HL-60/S4 treated with retinoic acid at 250 ng/mL for 4 days and 3 days (cell line): ENCODE data around the gene CTBP2.

Experiments
- in situ Hi-C: fragments of 300-500 bp; cut with MboI; formaldehyde crosslinking; loops from 2 replicates; pipeline ENCODE4 v1.7.0; 2022; ENCODE audit warnings: low sequenced_read_pairs

CTBP2 gene

DNA sequence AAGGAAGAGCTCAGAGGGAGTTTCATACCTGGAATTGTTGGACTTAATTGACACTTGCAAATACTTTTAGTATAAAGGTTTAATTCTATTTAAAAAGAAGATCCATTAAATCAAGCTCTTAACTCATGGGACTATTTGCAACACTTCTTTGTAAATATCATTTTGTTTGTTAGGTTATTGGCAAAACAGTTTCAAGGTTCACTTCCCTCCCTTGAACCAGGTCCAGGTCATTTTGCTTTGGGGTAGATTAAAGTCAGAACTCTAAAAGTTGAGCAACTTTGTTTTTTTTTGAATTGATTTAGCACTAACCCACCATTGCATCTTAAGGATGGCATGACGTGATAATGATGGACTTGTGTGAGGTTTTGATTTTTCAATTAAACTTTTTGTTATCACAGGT is 172.6 kb downstream of the CTBP2 start:
- in situ Hi-C loops = no loop called here

DNA sequence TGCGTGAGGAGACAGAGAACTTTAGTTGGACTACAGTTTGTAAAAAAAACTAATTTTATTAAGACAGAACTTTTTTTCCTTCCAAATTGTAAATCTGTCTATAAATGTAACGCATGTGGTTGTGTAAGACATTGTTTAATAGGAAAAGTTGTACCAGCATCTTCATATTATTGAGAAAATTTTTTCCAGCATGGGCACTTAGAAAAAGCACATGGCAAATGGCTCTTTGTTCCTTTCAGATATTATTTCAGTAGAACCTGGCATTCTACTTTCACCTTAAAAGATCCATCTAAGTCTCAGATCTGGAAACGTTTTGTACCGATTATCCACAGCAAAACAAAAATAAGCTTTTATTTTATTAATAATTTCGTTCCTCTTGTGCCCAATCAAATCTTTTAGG is 175.2 kb downstream of the CTBP2 start:
- in situ Hi-C loops = no loop called here

DNA sequence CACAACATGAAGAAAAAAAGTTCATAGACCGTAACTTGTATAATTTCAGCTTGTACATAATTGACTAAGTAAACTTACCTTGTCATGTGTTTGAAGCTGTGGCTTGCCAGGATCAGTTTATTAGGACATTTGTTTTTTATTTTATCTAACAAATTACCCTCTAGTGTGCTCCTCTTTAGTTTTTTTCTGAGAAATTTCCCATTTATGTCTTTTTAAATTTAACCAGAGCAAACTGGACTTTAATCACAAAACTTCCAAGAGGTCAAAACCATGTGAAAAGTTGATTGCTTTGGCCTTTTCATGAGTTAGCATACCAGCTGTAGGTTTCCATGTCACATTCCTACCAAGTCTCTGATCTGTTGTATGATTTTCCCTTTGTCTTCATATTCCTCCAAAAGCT is 176.0 kb downstream of the CTBP2 start:
- in situ Hi-C loops = no loop called here

GRCh38 chr10:124983321-124983720 is 177.0 kb downstream of the CTBP2 start:
- in situ Hi-C loops = no loop called here

GRCh38 chr10:124978376-124978725 is 182.0 kb downstream of the CTBP2 start:
- in situ Hi-C loops = no loop called here

- in situ Hi-C loops = no loop called here
Observed at GRCh38 chr10:124977648-124978375, 182.6 kb downstream of the CTBP2 start.

DNA sequence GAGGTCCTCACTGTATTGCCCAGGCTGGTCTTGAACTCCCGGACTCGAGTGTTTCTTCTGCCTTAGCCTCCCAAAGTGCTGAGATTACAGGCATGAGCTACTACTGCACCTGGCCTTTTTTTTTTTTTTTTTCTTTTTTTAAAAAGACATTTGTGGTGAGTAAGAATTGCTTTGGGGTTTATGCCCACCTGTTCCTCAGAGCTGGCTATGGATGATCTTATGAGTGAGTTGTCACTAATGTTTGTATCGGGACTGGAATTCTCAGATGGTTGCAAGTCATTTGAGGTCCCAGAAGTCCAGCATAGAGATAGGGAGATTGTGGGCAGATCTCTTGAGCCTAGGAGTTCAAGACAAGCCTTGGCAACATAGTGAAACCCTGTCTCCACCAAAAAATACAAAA is 183.2 kb downstream of the CTBP2 start:
- in situ Hi-C loops = no loop called here

DNA sequence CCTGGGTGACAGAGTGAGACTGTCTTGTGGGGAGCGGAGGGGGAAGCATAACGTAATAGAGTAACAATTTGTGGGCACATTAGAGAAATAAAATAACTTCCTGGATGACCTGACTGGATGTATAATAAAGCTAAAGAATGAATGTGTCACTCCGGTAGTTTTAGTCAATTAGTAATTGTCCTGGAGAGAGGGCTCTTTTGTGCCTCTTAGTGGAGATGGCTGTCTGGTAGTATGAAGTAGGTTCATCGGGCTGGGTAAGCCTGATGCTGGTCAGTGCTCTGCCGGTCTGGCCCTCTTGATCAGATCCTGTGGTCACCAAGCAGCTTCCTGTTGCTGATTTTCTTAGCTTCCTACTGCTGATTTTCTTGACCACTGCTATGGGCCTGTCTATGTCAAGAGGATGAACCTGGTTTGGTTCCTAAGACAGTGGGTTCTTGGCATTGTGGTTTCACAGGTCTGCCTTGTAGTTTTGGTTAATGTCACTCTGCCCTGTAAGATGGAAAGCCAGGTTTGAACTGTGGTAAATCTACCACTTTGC is 184.3 kb downstream of the CTBP2 start:
- in situ Hi-C loops = no loop called here

DNA sequence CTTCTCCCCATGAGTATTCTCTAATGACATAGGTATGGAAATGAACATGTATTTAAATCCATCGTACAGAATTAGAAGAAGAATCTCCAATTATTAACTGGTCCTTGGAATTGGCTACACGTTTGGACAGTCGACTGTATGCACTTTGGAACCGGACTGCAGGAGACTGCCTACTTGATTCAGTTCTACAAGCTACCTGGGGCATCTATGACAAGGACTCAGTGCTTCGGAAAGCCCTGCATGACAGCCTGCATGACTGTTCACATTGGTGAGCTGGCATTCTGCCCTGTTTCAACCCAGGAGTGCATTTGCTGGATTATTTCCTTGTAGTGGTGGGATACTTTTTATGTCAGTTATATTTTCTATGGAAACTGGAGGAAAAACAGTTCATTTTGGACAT is 186.2 kb downstream of the CTBP2 start:
- in situ Hi-C loops = no loop called here

GRCh38 chr10:124972637-124973036 is 187.7 kb downstream of the CTBP2 start:
- in situ Hi-C loops = no loop called here

DNA sequence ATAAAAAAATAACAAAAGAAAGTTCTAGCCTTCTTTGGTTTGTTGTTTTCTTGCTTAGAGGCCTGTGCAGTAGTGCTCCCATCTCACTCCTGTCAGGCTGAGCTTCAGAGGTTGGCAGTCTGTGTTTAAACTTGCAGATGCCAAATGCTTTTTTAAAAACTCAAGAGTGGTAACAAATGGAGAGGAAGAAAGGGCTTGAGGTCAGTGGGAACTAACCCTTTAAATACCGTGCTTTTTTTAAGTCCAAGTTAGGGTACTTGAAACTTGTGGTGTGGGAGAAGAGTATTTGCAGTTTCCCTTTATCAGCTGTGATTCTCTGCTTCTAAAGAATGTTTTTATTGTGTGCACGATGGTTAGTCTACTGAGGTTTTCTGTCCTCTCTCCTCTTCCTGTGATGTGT is 189.1 kb downstream of the CTBP2 start:
- in situ Hi-C loops = no loop called here

DNA sequence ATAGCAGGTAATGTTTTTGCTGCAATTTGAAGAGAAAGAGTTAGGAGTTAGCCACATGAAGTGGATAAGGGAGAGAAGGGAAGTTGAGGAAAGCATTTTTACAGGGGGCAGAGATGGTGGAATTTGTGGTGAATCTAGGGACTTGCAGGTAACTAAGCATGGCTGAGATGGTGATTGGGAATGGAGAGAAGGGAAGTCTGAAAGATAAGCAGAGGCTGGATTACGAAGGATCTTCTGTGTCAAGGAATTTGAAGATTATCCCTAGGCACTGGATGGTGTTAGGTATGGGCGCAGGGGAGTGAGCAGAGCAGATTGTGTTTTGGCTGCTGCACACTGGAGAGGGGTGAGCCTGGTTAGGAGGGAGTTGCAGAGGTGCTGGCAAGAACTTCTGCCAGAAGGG is 193.1 kb downstream of the CTBP2 start:
- in situ Hi-C loops = no loop called here

DNA sequence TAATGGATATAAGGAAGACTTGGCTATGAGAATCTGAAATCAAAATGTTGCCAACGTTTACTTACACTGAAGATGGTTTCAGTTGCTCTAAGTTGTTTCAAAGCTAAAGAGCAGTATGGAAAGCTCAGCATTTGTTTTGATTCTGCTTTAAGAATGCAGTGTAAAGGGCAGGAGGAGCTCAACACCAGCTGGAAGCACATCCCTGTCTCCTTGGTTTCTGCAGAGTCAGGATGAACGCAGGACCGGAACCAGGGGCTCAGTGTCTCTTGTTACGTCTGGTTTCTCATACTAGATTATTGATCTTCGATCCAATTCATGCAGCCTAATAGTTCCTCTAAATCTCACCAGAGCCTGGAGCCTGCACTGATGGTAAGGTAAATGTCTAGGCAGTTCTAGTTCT is 194.4 kb downstream of the CTBP2 start:
- in situ Hi-C loops = no loop called here

GRCh38 chr10:124963866-124964720 is 196.3 kb downstream of the CTBP2 start:
- in situ Hi-C loops = no loop called here

- in situ Hi-C loops = no loop called here
Observed at GRCh38 chr10:124962421-124962820, 197.9 kb downstream of the CTBP2 start.

GRCh38 chr10:124961248-124961570 is 199.2 kb downstream of the CTBP2 start:
- in situ Hi-C loops = no loop called here

- in situ Hi-C loops = no loop called here
Observed at GRCh38 chr10:124959564-124959963, 200.8 kb downstream of the CTBP2 start.

- in situ Hi-C loops = no loop called here
Observed at GRCh38 chr10:124957404-124957947, 202.9 kb downstream of the CTBP2 start.

GRCh38 chr10:124956764-124957163 is 203.6 kb downstream of the CTBP2 start:
- in situ Hi-C loops = no loop called here

- in situ Hi-C loops = no loop called here
Observed at GRCh38 chr10:124955868-124956267, 204.5 kb downstream of the CTBP2 start.

GRCh38 chr10:124955243-124955642 is 205.1 kb downstream of the CTBP2 start:
- in situ Hi-C loops = no loop called here

DNA sequence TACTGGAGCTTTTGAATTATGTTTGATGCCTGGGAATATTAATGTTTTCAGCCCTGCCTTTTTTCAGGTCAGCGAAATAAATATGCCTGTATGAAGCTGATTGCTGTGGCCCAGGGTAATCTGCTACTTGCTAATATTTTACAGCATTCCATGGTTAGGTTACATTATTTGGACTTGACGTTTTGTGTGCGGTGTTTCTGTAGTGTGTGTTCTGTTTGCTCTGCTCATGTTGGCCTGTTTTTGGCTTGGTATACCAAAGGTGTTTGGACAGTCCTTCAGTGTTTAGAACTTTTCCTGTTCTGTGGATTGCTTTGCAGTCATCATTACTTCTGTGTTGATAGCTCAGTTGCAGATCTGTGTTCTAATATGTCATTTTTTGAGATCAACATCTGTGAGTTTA is 206.9 kb downstream of the CTBP2 start:
- in situ Hi-C loops = no loop called here
